T-helper 22 cell (primary cell): Measurements from ENCODE around the gene MED26.

Source experiments
- DNase-seq: peaks from one replicate; pipeline ENCODE4 v3.0.0-alpha.2; 2020; ENCODE audit warnings: low read depth

MED26 gene

GRCh38 chr19:16650821-16651220, 22.8 kb upstream of the MED26 start:
- no peak for DNase-seq

GRCh38 chr19:16649734-16650133, 21.7 kb upstream of the MED26 start:
- no peak for DNase-seq

GRCh38 chr19:16645140-16645539, 17.1 kb upstream of the MED26 start:
- DNase-seq: no peak

DNA sequence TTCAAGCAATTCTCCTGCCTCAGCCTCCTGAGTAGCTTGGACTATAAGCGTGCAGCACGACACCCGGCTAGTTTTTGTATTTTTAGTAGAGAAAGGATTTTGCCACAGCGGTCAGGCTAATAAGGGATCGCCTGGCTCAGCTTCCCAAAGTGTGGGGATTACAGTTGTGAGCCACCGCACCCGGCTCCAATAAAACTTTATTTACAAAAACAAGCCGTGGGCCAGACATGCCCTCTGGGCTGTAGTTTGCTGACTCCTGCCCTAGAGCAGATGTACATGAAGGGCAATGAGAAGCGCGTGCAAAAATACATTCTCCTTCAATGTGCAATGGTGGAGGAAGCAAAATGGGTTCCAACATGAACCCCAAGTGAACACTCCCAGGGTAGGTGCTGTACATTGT, 13.7 kb upstream of the MED26 start:
- no peak for DNase-seq

- DNase-seq: no peak
Observed at GRCh38 chr19:16640951-16641350, 12.9 kb upstream of the MED26 start.

DNA sequence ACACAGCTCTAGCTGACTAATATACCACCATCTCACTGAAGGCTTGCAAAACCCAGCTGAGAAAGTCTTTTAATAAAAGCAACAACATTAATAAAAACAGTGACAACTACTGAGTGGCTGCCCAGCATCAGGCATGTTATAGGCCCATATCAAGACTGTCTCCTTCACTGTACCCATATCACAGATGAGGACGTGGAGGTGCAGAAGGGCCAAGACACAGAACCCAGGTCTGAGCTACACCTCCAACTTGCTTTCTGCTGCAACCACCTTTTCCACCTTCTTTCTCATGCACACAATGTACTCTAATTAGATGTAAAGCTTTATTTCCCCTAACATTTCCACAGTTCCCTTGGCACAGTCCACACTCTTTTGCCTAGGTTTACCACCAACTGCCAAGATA, 10.7 kb upstream of the MED26 start:
- DNase-seq: no peak

DNA sequence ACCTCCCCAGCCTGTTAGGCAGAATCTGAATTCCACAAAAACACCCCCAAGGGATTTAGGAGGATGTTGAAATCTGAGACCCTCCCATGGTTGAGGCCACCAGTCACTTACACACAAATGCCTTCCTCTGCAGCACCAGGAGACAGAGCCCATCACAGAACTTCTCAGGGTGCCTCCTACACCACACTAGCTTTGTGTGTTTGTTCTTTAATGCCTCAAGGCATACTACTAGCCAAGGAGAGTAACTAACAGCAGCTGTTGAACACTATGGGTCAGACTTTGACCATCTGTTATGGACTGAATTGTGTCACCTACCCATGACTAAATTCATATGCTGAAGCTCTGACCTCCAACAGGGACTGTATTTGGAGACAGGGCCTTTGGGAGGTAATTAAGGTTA, 9.5 kb upstream of the MED26 start:
- no peak for DNase-seq

GRCh38 chr19:16631465-16631864, 3.5 kb upstream of the MED26 start:
- DNase-seq: no peak

GRCh38 chr19:16628984-16629691, 1.1 kb upstream of the MED26 start:
- DNase-seq: no peak

GRCh38 chr19:16627928-16628182, 149 bp downstream of the MED26 start:
- no peak for DNase-seq

GRCh38 chr19:16627193-16627927, 644 bp downstream of the MED26 start:
- DNase-seq: peak; percentile 4

DNA sequence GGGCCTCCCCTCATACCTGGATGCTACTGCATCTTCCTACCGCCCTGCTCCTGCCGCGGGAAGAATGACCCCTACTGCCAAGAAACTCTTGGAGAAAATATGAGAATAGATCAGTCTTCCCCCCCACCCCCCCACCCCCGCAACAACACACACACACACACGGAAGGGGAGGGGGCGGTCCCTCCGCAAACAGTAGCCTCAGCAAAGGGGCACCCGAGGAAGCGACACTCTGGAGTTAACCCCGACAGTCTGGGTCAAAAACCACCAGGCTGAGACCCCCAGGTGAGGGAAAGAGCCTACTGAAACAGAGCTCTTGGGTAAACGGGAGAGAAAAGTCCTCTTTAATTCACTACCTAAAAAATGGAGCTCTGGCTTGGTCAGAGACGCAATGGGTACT, 1.2 kb downstream of the MED26 start:
- no peak for DNase-seq

DNA sequence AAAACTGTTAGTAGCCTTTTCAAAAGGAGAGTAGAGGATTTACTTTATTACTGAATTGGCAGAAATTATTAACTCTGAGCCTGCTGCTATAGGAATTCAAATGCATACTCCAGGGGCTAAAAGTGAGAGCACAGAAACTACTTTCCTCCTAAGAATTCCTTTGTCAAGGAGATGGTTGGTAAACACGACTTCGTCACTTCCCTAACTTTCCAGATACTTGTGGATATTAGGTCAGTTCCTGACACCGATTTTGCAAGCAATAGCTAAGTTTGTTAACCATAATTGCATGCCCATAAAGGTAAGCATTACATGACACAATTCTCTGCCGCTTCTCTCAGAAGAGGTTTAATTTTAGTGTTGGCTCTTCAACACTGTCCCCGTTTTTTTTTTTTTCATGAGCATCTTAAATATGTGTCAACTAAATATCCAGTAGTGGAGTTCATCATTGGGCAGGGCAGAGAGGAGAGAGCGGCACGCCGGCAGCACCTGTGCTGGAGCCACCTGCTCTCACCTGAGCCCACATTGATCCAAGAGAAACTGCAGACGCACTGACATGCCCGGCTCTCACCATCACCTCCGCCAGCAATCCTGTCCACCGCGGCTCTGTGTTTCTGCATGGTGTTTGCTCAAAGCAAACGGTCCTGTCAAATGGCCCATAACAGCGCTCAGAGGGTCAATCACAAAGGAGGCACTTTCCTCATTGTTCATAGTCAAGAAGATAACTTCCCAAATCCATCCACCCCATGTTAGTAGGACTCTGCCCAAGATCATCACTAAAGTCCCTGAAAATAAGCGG, 2.6 kb downstream of the MED26 start:
- no peak for DNase-seq

GRCh38 chr19:16624236-16624635, 3.8 kb downstream of the MED26 start:
- no peak for DNase-seq

DNA sequence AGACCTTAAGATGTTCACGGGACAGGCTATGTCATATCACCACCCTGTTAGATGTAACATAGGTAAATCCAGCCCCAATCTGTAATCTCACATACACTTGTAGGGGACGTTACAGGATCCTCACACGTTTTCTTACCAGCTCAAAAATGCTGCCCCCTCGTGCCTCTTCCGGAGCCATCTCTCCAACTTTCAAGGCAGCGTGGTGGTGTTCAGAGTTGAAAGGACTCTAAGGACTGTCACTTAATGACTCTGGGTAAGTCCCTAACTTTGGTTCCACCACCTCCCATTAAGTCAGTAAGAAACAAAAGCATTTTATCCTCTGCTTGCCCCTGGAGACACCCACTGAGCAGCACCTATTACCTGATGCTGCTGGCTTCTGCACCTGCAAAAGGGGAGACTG, 4.4 kb downstream of the MED26 start:
- DNase-seq: no peak

DNA sequence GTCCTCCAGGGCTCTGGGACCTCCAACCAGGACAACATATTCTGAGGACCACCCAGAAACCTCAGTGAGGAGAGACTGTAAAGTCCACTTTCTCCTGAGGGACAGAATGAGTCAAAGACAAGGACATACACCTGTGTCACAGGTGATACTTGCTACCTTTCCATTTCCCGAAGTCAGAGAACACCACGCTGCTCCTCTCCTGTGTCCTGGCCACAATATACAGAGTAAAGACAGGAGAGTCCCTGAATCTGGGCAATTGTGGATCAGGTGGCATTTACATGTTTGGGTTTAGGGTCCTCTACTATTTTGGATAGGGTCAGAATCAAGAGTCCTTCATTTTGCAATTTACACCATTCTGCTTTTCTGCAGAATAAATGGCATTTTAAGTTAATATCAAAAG, 4.9 kb downstream of the MED26 start:
- no peak for DNase-seq

DNA sequence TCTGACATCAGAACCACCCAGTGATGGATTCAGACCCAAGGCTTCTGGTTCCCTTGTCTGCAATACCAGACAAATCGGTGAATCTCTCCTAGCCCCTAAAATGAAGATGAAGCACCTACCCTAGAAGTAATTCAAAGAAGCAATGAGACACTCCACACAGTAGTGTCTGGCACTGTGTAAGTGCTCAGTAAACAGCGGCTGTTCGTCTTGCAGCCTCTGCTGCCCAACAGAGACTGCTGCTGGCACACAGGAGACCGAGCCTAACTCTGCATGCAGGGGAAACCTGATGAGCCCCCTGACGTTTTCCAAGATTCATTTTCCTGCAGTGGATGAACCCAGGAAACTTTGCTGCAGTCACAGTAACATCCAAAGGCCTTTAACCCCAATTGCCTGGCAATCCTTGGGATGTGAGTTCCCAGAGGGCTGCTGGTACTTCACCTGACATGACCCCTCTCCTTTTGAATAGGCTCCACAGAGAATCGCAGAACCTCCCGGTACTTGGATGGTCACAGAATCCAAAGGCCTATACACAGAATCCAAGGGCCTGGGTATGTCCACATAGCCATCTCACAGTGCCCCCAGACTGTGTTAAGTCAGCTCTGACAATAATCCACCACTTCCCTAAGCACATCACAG, 6.7 kb downstream of the MED26 start:
- DNase-seq: no peak

- no peak for DNase-seq
Observed at GRCh38 chr19:16620584-16620983, 7.4 kb downstream of the MED26 start.

DNA sequence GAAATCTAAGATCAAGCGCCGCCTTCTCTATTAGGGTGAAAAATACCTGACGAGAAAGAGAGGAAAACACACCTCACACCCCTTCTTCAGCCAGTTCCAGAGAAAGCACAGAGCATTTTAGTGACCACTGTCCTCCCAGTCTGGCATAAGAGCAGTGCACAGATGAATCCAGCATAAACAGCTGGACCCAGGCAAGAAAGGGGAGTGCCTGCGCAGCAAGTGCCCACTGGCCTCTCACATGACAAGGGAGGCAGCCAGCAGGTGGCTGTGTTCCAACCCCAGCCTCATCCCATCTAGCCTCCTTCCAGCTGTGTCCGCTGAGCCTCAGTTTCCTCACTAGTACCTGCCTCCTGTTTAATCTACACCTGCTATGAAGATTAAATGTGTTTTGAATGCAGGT, 8.0 kb downstream of the MED26 start:
- DNase-seq: no peak

DNA sequence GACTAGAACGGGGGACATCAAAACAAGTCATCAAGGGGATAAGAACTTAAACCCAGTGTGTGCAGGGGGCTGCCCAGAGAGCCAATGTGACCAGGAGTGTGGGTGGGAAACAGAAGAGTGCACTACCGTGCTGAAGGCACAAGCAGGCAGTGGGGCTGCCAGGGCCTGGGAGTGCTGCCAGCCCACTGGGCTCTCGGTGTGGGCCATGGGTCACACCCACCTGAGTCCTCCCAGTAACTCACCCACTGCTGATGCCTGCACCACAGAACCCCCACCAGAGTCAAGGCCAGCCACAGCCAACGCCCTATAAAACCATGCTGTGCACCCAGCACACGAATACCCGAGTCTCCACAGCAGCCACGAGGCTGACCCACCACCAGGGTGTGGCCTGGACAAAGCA, 8.5 kb downstream of the MED26 start:
- no peak for DNase-seq

DNA sequence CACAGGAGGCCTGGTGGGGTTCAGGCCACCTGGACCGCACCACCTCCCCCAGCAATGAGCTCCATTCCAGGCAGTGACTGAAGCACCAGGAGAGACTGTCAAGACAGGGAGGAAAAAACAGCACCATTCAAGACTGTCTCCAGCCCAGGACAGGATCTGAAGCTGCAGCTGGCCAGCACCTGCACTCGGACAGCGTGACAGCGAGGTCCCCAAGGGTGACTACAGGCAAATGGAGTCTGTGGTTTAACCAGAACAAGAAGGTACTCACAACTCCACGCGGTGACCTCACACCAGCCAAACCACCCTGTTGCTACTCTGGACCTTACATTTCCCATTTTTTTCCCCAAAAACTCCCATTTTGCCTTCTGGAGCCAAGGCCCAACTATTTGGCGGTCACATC, 9.8 kb downstream of the MED26 start:
- no peak for DNase-seq

- no peak for DNase-seq
Observed at GRCh38 chr19:16615808-16616207, 12.2 kb downstream of the MED26 start.

GRCh38 chr19:16614941-16615340, 13.1 kb downstream of the MED26 start:
- no peak for DNase-seq
